HUES6 (cell line): ENCODE results near the gene SFT2D2.

Source experiments
- H3K27ac ChIP-seq: 2 replicates; pipeline ENCODE4 v1.7.0; 2013; ENCODE audit warnings: low read depth, mild to moderate bottlenecking, low read length, inconsistent platforms
- H3K27me3 ChIP-seq: 2 replicates; pipeline ENCODE4 v1.6.1; 2013; ENCODE audit warnings: low read length; ENCODE audit not compliant: control insufficient read depth, insufficient read depth
- H3K36me3 ChIP-seq: 2 replicates; pipeline ENCODE4 v1.6.1; 2013; ENCODE audit warnings: low read length; ENCODE audit not compliant: control insufficient read depth, insufficient read depth
- H3K4me1 ChIP-seq: 2 replicates; pipeline ENCODE4 v1.6.1; 2013; ENCODE audit warnings: low read length; ENCODE audit not compliant: control insufficient read depth, insufficient read depth
- H3K4me3 ChIP-seq: 2 replicates; pipeline ENCODE4 v1.5.1; 2013; ENCODE audit warnings: low read depth, low read length
- H3K9ac ChIP-seq: one replicate; pipeline ENCODE4 v1.6.1; 2013; ENCODE audit warnings: mild to moderate bottlenecking, low read length
- H3K9me3 ChIP-seq: 2 replicates; pipeline ENCODE4 v1.6.1; 2013; ENCODE audit warnings: low read depth, low read length; ENCODE audit not compliant: control insufficient read depth, insufficient read depth

Gene SFT2D2

GRCh38 chr1:168243636-168244212, 17.9 kb downstream of the SFT2D2 start:
- H3K36me3 ChIP-seq, result peaks cover 61% of the 10 kb centered on the region
- H3K9ac ChIP-seq, result no peak overlapping the region

GRCh38 chr1:168245042-168245441, 19.2 kb downstream of the SFT2D2 start:
- Histone ChIP-seq H3K9me3 (no peaks in the 10 kb centered on the region), H3K27ac (no peak overlapping the region), H3K4me1 (peaks cover 6% of the 10 kb centered on the region; the same call in 1 of the 2 replicates), H3K36me3 (peaks cover 54% of the 10 kb centered on the region), H3K4me3 (no peak overlapping the region), H3K27me3 (no peaks in the 10 kb centered on the region), H3K9ac (no peak overlapping the region)

More at GRCh38 chr1:168243636-168244212, 17.9 kb downstream of the SFT2D2 start:
- Histone ChIP-seq H3K4me3 (no peak overlapping the region), H3K9me3 (no peaks in the 10 kb centered on the region), H3K27me3 (no peaks in the 10 kb centered on the region), H3K27ac (no peak overlapping the region), H3K4me1 (peaks cover 5% of the 10 kb centered on the region; the same call in 1 of the 2 replicates)

GRCh38 chr1:168246506-168246905, 20.7 kb downstream of the SFT2D2 start:
- no peak overlapping the region for H3K9ac ChIP-seq
- H3K4me1 ChIP-seq, result peaks cover 13% of the 10 kb centered on the region
- H3K9me3 ChIP-seq, result no peaks in the 10 kb centered on the region
- H3K36me3 ChIP-seq, result peaks cover 48% of the 10 kb centered on the region
- no peaks in the 10 kb centered on the region for H3K27me3 ChIP-seq
- no peak overlapping the region for H3K4me3 ChIP-seq
- H3K27ac ChIP-seq, result no peak overlapping the region

GRCh38 chr1:168252204-168252733, 26.5 kb downstream of the SFT2D2 start:
- H3K9me3 ChIP-seq, result peaks cover 22% of the 10 kb centered on the region
- no peak overlapping the region for H3K27ac ChIP-seq
- H3K36me3 ChIP-seq, result peaks cover 6% of the 10 kb centered on the region
- no peak overlapping the region for H3K4me3 ChIP-seq
- no peaks in the 10 kb centered on the region for H3K27me3 ChIP-seq
- no peak overlapping the region for H3K9ac ChIP-seq
- peaks cover 8% of the 10 kb centered on the region for H3K4me1 ChIP-seq

GRCh38 chr1:168256164-168256563, 30.4 kb downstream of the SFT2D2 start:
- Histone ChIP-seq H3K4me1 (peaks cover 13% of the 10 kb centered on the region; the same call in 1 of the 2 replicates), H3K4me3 (no peak overlapping the region), H3K27ac (no peak overlapping the region), H3K36me3 (no peaks in the 10 kb centered on the region), H3K27me3 (no peaks in the 10 kb centered on the region), H3K9me3 (peaks cover 26% of the 10 kb centered on the region), H3K9ac (no peak overlapping the region)

- Histone ChIP-seq H3K27ac (no peak overlapping the region), H3K36me3 (no peaks in the 10 kb centered on the region)
Measured at GRCh38 chr1:168257397-168257796, 31.6 kb downstream of the SFT2D2 start.

GRCh38 chr1:168259567-168259966, 33.8 kb downstream of the SFT2D2 start:
- no peak overlapping the region for H3K4me3 ChIP-seq
- H3K27me3 ChIP-seq, result no peaks in the 10 kb centered on the region
- H3K36me3 ChIP-seq, result no peaks in the 10 kb centered on the region
- H3K9ac ChIP-seq, result no peak overlapping the region
- no peak overlapping the region for H3K27ac ChIP-seq
- H3K4me1 ChIP-seq, result peaks cover 13% of the 10 kb centered on the region; the same call in 1 of the 2 replicates
- H3K9me3 ChIP-seq, result peaks cover 30% of the 10 kb centered on the region

More at GRCh38 chr1:168257397-168257796, 31.6 kb downstream of the SFT2D2 start:
- H3K9me3 ChIP-seq, result peaks cover 26% of the 10 kb centered on the region
- no peak overlapping the region for H3K9ac ChIP-seq
- peaks cover 13% of the 10 kb centered on the region; the same call in 1 of the 2 replicates for H3K4me1 ChIP-seq
- H3K4me3 ChIP-seq, result no peak overlapping the region
- no peaks in the 10 kb centered on the region for H3K27me3 ChIP-seq

GRCh38 chr1:168260393-168260792, 34.6 kb downstream of the SFT2D2 start:
- H3K27me3 ChIP-seq, result no peaks in the 10 kb centered on the region
- H3K27ac ChIP-seq, result no peak overlapping the region
- H3K36me3 ChIP-seq, result 0 out of 2 replicates have a peak, but pooled peaks cover 4% of the 10 kb centered on the region
- H3K9ac ChIP-seq, result no peak overlapping the region
- peaks cover 13% of the 10 kb centered on the region; the same call in 1 of the 2 replicates for H3K4me1 ChIP-seq
- no peak overlapping the region for H3K4me3 ChIP-seq
- peaks cover 27% of the 10 kb centered on the region for H3K9me3 ChIP-seq

GRCh38 chr1:168261390-168261789, 35.6 kb downstream of the SFT2D2 start:
- no peak overlapping the region for H3K27ac ChIP-seq
- H3K9ac ChIP-seq, result no peak overlapping the region
- no peak overlapping the region for H3K4me3 ChIP-seq
- H3K4me1 ChIP-seq, result peaks cover 13% of the 10 kb centered on the region; the same call in 1 of the 2 replicates
- 0 out of 2 replicates have a peak, but pooled peaks cover 4% of the 10 kb centered on the region for H3K36me3 ChIP-seq
- peaks cover 17% of the 10 kb centered on the region for H3K9me3 ChIP-seq
- H3K27me3 ChIP-seq, result no peaks in the 10 kb centered on the region

- H3K9me3 ChIP-seq, result peaks cover 7% of the 10 kb centered on the region; the same call in 1 of the 2 replicates
- H3K4me3 ChIP-seq, result no peak overlapping the region
- H3K27me3 ChIP-seq, result no peaks in the 10 kb centered on the region
- H3K4me1 ChIP-seq, result peaks cover 13% of the 10 kb centered on the region; the same call in 1 of the 2 replicates
- H3K36me3 ChIP-seq, result 0 out of 2 replicates have a peak, but pooled peaks cover 4% of the 10 kb centered on the region
- H3K27ac ChIP-seq, result no peak overlapping the region
- H3K9ac ChIP-seq, result no peak overlapping the region
Measured at GRCh38 chr1:168263130-168263529, 37.3 kb downstream of the SFT2D2 start.

GRCh38 chr1:168264296-168264695, 38.5 kb downstream of the SFT2D2 start:
- Histone ChIP-seq H3K4me1 (peaks cover 11% of the 10 kb centered on the region; the same call in 1 of the 2 replicates), H3K9ac (no peak overlapping the region), H3K36me3 (0 out of 2 replicates have a peak, but pooled peaks cover 4% of the 10 kb centered on the region), H3K9me3 (peaks cover 7% of the 10 kb centered on the region; the same call in 1 of the 2 replicates), H3K27ac (no peak overlapping the region), H3K4me3 (no peak overlapping the region), H3K27me3 (no peaks in the 10 kb centered on the region)
